ENCODE measurements around the gene ERC1. TPM values are rescaled to one million over a fixed set of nuclear protein-coding genes. Genes with fewer than 3 reads are reported as not detected.
A peak's percentile ranks its signal among the peaks of the same experiment; 100 is the strongest.

ERC1 gene
- total RNA-seq, 2 experiments from 2014 or later, result 40.1 to 49.6 TPM

GRCh38 chr12:1117371-1117770 lies 126.3 kb downstream of the ERC1 start:
- POLR2A ChIA-PET, result interaction anchor here (0.9 to 2.8 kb wide), 7 partner anchors 168 to 488 kb away, joined by 3 to 37 read pairs (median 10); partner anchors contain the start of gene RAD52

GRCh38 chr12:1117970-1118563 lies 127.0 kb downstream of the ERC1 start:
- Mint-ChIP-seq H3K9me3 (no peaks in the 10 kb centered on the region), H3K36me3 (ENCODE audit: low read depth) (peaks cover 24% of the 10 kb centered on the region), H3K27me3 (no peaks in the 10 kb centered on the region), H3K27ac (no peak overlapping the region), H3K4me3 (no peak overlapping the region), H3K4me1 (ENCODE audit: low read depth) (peaks cover 20% of the 10 kb centered on the region)
- H3K9me3 ChIP-seq (ENCODE audit: control insufficient read depth in 1 of 2, insufficient read depth in 1 of 2, low read length in 2 of 2), result no peaks in the 10 kb centered on the region
- no peak overlapping the region for H3K27ac ChIP-seq (ENCODE audit: low read depth in 1 of 2, low read length in 2 of 2)
- intact Hi-C loops (cut with DNase I, micrococcal nuclease), result loop anchor here (1.0 to 10.0 kb wide), 5 partner anchors 87 to 487 kb away; no protein-coding TSS in a partner anchor
- peaks cover 4% of the 10 kb centered on the region for H3K4me1 ChIP-seq (ENCODE audit: insufficient read depth, low read length)
- ATAC-seq (ENCODE audit: poor library complexity), result peak; percentile 57
- ChIA-PET POLR2A (interaction anchor here (0.5 to 2.8 kb wide), 11 partner anchors 11 to 488 kb away, joined by 3 to 37 read pairs (median 4); partner anchors contain the start of gene RAD52), CTCF (interaction anchor here (0.6 to 2.4 kb wide), 44 partner anchors 8 to 822 kb away, joined by 3 to 70 read pairs (median 4); partner anchors contain the start of genes ERC1 and FBXL14)
- peak; percentile 53 to 89 (median 64) for DNase-seq
- peak; percentile 95 for TF ChIP-seq CTCF (IDR thresholded peaks at IDR 0.05)
- no peak overlapping the region for H3K4me3 ChIP-seq (ENCODE audit: low read length)
- no peaks in the 10 kb centered on the region for H3K36me3 ChIP-seq (ENCODE audit: insufficient read depth, low read length)
- no peaks in the 10 kb centered on the region for H3K27me3 ChIP-seq (ENCODE audit: control insufficient read depth in 1 of 2, insufficient read depth in 2 of 2, low read length in 2 of 2)

More at GRCh38 chr12:1117371-1117770, 126.3 kb downstream of the ERC1 start:
- DNase-seq (no peak), ATAC-seq (ENCODE audit: poor library complexity) (no peak)
- Histone ChIP-seq H3K4me3 (ENCODE audit: low read length) (no peak overlapping the region), H3K36me3 (ENCODE audit: insufficient read depth, low read length) (no peaks in the 10 kb centered on the region), H3K9me3 (ENCODE audit: control insufficient read depth in 1 of 2, insufficient read depth in 1 of 2, low read length in 2 of 2) (no peaks in the 10 kb centered on the region), H3K27me3 (ENCODE audit: control insufficient read depth in 1 of 2, insufficient read depth in 2 of 2, low read length in 2 of 2) (no peaks in the 10 kb centered on the region), H3K4me1 (ENCODE audit: insufficient read depth, low read length) (no peaks in the 10 kb centered on the region), H3K27ac (ENCODE audit: low read depth in 1 of 2, low read length in 2 of 2) (no peak overlapping the region)
- Mint-ChIP-seq H3K27ac (no peak overlapping the region), H3K27me3 (no peaks in the 10 kb centered on the region), H3K4me1 (ENCODE audit: low read depth) (peaks cover 13% of the 10 kb centered on the region), H3K36me3 (ENCODE audit: low read depth) (peaks cover 26% of the 10 kb centered on the region), H3K9me3 (no peaks in the 10 kb centered on the region), H3K4me3 (no peak overlapping the region)
- TF ChIP-seq CTCF (IDR thresholded peaks at IDR 0.05), result no peak
- CTCF ChIA-PET, result interaction anchor here (0.6 to 2.4 kb wide), 42 partner anchors 8 to 678 kb away, joined by 3 to 70 read pairs (median 4); partner anchors contain the start of genes ERC1 and FBXL14
- intact Hi-C loops (cut with DNase I, micrococcal nuclease), result loop anchor here in 1 of 2 experiments (10.0 kb wide), 1 partner anchor 87 kb away; no protein-coding TSS in a partner anchor

- ATAC-seq (ENCODE audit: poor library complexity) (peak; percentile 95), DNase-seq (peak; percentile 15 to 85 (median 44))
- no peak overlapping the region for H3K4me3 ChIP-seq (ENCODE audit: low read length)
- H3K4me3 Mint-ChIP-seq, result no peak overlapping the region
- no peak for TF ChIP-seq CTCF (IDR thresholded peaks at IDR 0.05)
- ChIA-PET CTCF (interaction anchor here (1.2 kb wide), 1 partner anchor 460 kb away, joined by 3 read pairs; no protein-coding TSS in a partner anchor), POLR2A (interaction anchor here (1.0 kb wide), 1 partner anchor 461 kb away, joined by 3 read pairs; no protein-coding TSS in a partner anchor)
- H3K36me3 ChIP-seq (ENCODE audit: insufficient read depth, low read length), result no peaks in the 10 kb centered on the region
- H3K27me3 ChIP-seq (ENCODE audit: control insufficient read depth in 1 of 2, insufficient read depth in 2 of 2, low read length in 2 of 2), result no peaks in the 10 kb centered on the region
- peak overlapping the region; percentile 47 for H3K27ac Mint-ChIP-seq
- H3K36me3 Mint-ChIP-seq (ENCODE audit: low read depth), result peaks cover 5% of the 10 kb centered on the region
- peaks cover 31% of the 10 kb centered on the region for H3K4me1 Mint-ChIP-seq (ENCODE audit: low read depth)
- intact Hi-C loops (cut with DNase I, micrococcal nuclease), result no loop called here
- no peak overlapping the region for H3K27ac ChIP-seq (ENCODE audit: low read depth in 1 of 2, low read length in 2 of 2)
- no peaks in the 10 kb centered on the region for H3K9me3 Mint-ChIP-seq
- no peaks in the 10 kb centered on the region for H3K27me3 Mint-ChIP-seq
- no peaks in the 10 kb centered on the region for H3K9me3 ChIP-seq (ENCODE audit: control insufficient read depth in 1 of 2, insufficient read depth in 1 of 2, low read length in 2 of 2)
- H3K4me1 ChIP-seq (ENCODE audit: insufficient read depth, low read length), result peaks cover 7% of the 10 kb centered on the region
These were observed 131.8 kb downstream of the ERC1 start for GRCh38 chr12:1122786-1123185.
